CD4-positive, alpha-beta T cell (primary cell): Measurements from ENCODE around the gene UTP15. TPM values are rescaled to one million over a fixed set of nuclear protein-coding genes. Genes with fewer than 3 reads are reported as not detected.

Source experiments
- ATAC-seq: fragments of 200-7000 bp; cut with Tn5 transposase; one replicate; pipeline ENCODE4 v1.10.0; 2022; ENCODE audit warnings: mild to moderate bottlenecking; ENCODE audit not compliant: poor library complexity
- CTCF ChIA-PET: fragments of 350-600 bp; sonication (Branson Sonifier 250); formaldehyde crosslinking; loops from one replicate; lab custom pipeline; 2021; ENCODE audit warnings: antibody characterized with exemption, inconsistent platforms; lab: Charles Lee
- POLR2A ChIA-PET: fragments of 350-600 bp; sonication (Branson Sonifier 250); formaldehyde crosslinking; loops from one replicate; lab custom pipeline; 2021; ENCODE audit warnings: antibody characterized with exemption, inconsistent platforms; lab: Charles Lee
- DNase-seq, 14 experiments: peaks; one replicate each; pipeline ENCODE4 v3.0.0-alpha.2; 2013 to 2020; ENCODE audit warnings: mixed read lengths in 2 of 14
- H3K27ac ChIP-seq, 2 donors: one replicate each; pipeline versions ENCODE4 v1.5.1 to v1.7.0; 2013; ENCODE audit warnings: low read length in 2 of 2, low read depth in 1 of 2, mild to moderate bottlenecking in 1 of 2
- H3K27me3 ChIP-seq, 2 experiments: 1 replicate in 1 of 2; 2 replicates in 1 of 2; pipeline versions ENCODE4 v1.6.1 to v1.7.0; 2013; ENCODE audit warnings: low read length in 2 of 2, control low read depth in 1 of 2, mild to moderate bottlenecking in 1 of 2, moderate library complexity in 1 of 2; ENCODE audit not compliant: insufficient read depth in 2 of 2, control insufficient read depth in 1 of 2
- H3K36me3 ChIP-seq: one replicate; pipeline ENCODE4 v1.6.1; 2013; ENCODE audit warnings: low read length, control low read depth; ENCODE audit not compliant: insufficient read depth
- H3K4me1 ChIP-seq: one replicate; pipeline ENCODE4 v1.6.1; 2013; ENCODE audit warnings: low read length, control low read depth; ENCODE audit not compliant: insufficient read depth
- H3K4me3 ChIP-seq: one replicate; pipeline ENCODE4 v1.5.1; 2013; ENCODE audit warnings: mild to moderate bottlenecking, low read length, moderate library complexity
- H3K9me3 ChIP-seq, 2 experiments: 1 replicate in 1 of 2; 2 replicates in 1 of 2; pipeline versions ENCODE4 v1.6.1 to v1.7.0; 2013; ENCODE audit warnings: low read length in 2 of 2, mild to moderate bottlenecking in 2 of 2, control low read depth in 1 of 2, moderate library complexity in 1 of 2; ENCODE audit not compliant: control insufficient read depth in 1 of 2, insufficient read depth in 1 of 2
- H3K27ac Mint-ChIP-seq: one replicate; pipeline ENCODE4 v1.8.0; 2020; ENCODE audit warnings: mixed read lengths
- H3K27me3 Mint-ChIP-seq: one replicate; pipeline ENCODE4 v1.8.0; 2021; ENCODE audit warnings: mixed read lengths
- H3K36me3 Mint-ChIP-seq: one replicate; pipeline ENCODE4 v1.8.0; 2021; ENCODE audit warnings: low read depth, mixed read lengths
- H3K4me1 Mint-ChIP-seq: one replicate; pipeline ENCODE4 v1.8.0; 2021; ENCODE audit warnings: low read depth, mixed read lengths
- H3K4me3 Mint-ChIP-seq: one replicate; pipeline ENCODE4 v1.8.0; 2020; ENCODE audit warnings: mild to moderate bottlenecking, mixed read lengths
- H3K9me3 Mint-ChIP-seq: one replicate; pipeline ENCODE4 v1.8.0; 2020; ENCODE audit warnings: mixed read lengths
- CTCF ChIP-seq: fragments of 200-600 bp; IDR thresholded peaks from one replicate; pipeline ENCODE4 v1.8.0; 2022; ENCODE audit warnings: antibody characterized with exemption, mild to moderate bottlenecking
- intact Hi-C, 2 experiments: fragments of 100-400 bp; cut with DNase I in 1 of 2; cut with micrococcal nuclease in 1 of 2; formaldehyde crosslinking; loops; one replicate each; pipeline versions ENCODE4 v1.15.1 to v1.9.0; 2023 to 2025; cut with DNase I, micrococcal nuclease
- total RNA-seq, 174 experiments: library from RNA in 2 of 174; stranded (reverse) in 2 of 174; gene quantifications; one replicate each; pipeline ENCODE4 v1.2.3 and lab custom pipeline; 2021 to 2026

The UTP15 gene
- total RNA-seq, 2 experiments from 2014 or later = 52.0 to 55.2 TPM

GRCh38 chr5:73615085-73615484, 49.5 kb downstream of the UTP15 start:
- POLR2A ChIA-PET = no interaction called here
- intact Hi-C loops = no loop called here
- TF ChIP-seq CTCF = no peak
- ATAC-seq = no peak
- Histone ChIP-seq H3K36me3 (no peaks in the 10 kb centered on the region), H3K4me3 (no peak overlapping the region), H3K9me3 (no peaks in the 10 kb centered on the region), H3K27ac (no peak overlapping the region), H3K27me3 (no peaks in the 10 kb centered on the region), H3K4me1 (no peaks in the 10 kb centered on the region)
- no peak overlapping the region for H3K27ac Mint-ChIP-seq
- no peaks in the 10 kb centered on the region for H3K36me3 Mint-ChIP-seq
- H3K27me3 Mint-ChIP-seq = peaks cover 47% of the 10 kb centered on the region
- CTCF ChIA-PET = no interaction called here
- no peak for DNase-seq
- no peaks in the 10 kb centered on the region for H3K9me3 Mint-ChIP-seq
- no peak overlapping the region for H3K4me3 Mint-ChIP-seq
- H3K4me1 Mint-ChIP-seq = no peaks in the 10 kb centered on the region

GRCh38 chr5:73615947-73616346, 50.4 kb downstream of the UTP15 start:
- ChIA-PET CTCF (no interaction called here), POLR2A (no interaction called here)
- Histone ChIP-seq H3K4me1 (no peaks in the 10 kb centered on the region), H3K27me3 (no peaks in the 10 kb centered on the region), H3K36me3 (no peaks in the 10 kb centered on the region), H3K27ac (no peak overlapping the region), H3K9me3 (no peaks in the 10 kb centered on the region), H3K4me3 (no peak overlapping the region)
- ATAC-seq = no peak
- Mint-ChIP-seq H3K27me3 (peaks cover 46% of the 10 kb centered on the region), H3K9me3 (no peaks in the 10 kb centered on the region), H3K36me3 (no peaks in the 10 kb centered on the region), H3K4me3 (no peak overlapping the region), H3K4me1 (no peaks in the 10 kb centered on the region), H3K27ac (no peak overlapping the region)
- no peak for DNase-seq
- intact Hi-C loops = no loop called here
- no peak for TF ChIP-seq CTCF

DNA sequence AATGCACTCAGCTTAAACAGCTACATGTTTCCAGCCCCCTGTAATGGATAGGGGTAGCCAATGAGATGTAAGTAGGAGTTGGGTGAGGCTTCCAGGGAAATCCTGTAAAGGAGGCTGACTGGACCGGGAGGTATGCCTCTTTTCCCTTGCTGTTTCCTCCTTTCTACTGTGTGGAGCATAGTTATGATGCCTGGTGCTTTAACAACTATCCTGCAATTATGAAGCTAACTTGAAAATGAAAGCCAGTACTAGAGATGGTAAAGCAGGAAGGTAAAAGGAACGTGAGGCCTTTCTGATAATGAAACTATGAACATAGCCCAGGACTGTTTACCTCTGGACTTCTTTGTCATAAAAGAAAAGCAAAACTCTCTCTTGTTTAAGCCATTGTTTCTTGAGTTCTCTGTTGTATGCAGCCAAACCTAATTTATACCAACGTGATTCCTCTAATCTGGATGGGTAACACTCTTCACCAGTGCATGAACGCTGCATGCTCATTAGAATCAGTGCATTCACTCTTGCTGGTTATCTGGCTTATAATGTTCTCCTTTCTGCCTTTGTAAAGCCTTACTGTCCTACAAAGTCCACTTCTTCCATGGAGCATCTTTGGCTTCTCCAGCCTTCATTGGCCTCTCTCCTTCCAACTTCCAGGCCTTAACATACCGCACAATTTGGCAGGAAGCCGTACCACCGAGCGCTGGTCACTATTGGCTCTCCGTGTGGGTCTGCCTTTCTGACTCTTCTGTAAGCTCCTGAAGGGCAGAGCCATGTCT, 52.2 kb downstream of the UTP15 start:
- Histone ChIP-seq H3K27me3 (peaks cover under 1 to 8% of the 10 kb centered on the region in 2 experiments), H3K27ac (no peak overlapping the region), H3K9me3 (no peaks in the 10 kb centered on the region), H3K36me3 (no peaks in the 10 kb centered on the region), H3K4me1 (no peaks in the 10 kb centered on the region), H3K4me3 (no peak overlapping the region)
- no peak overlapping the region for H3K4me3 Mint-ChIP-seq
- H3K27ac Mint-ChIP-seq = no peak overlapping the region
- TF ChIP-seq CTCF = no peak
- CTCF ChIA-PET = no interaction called here
- H3K4me1 Mint-ChIP-seq = no peaks in the 10 kb centered on the region
- POLR2A ChIA-PET = no interaction called here
- intact Hi-C loops = no loop called here
- no peak for ATAC-seq
- H3K9me3 Mint-ChIP-seq = no peaks in the 10 kb centered on the region
- H3K27me3 Mint-ChIP-seq = peaks cover 37% of the 10 kb centered on the region
- no peak for DNase-seq
- H3K36me3 Mint-ChIP-seq = no peaks in the 10 kb centered on the region
